Erythroblast (primary cell): ENCODE measurements around the gene ADCY3.
A peak's percentile ranks its signal among the peaks of the same experiment; 100 is the strongest.

Experiments used
- DNase-seq, 2 experiments: peaks; one replicate each; lab custom pipeline; 2025; lab: John Stamatoyannopoulos, UW
- GATA1 ChIP-seq: IDR thresholded peaks from 2 replicates; pipeline ENCODE4 v1.6.1; 2011; ENCODE audit warnings: low read depth, mild to moderate bottlenecking, control low read depth, low read length, moderate library complexity
- POLR2A ChIP-seq: IDR thresholded peaks from 2 replicates; pipeline ENCODE4 v1.6.1; 2011; ENCODE audit warnings: mild to moderate bottlenecking, low read length

Gene ADCY3

GRCh38 chr2:24827321-24828237 lies 92.5 kb downstream of the ADCY3 start:
- TF ChIP-seq GATA1 = no peak
- no peak for TF ChIP-seq POLR2A
- DNase-seq = peak; percentile 82 to 88

- peak in 1 of 2 experiments; percentile 37 for DNase-seq
- TF ChIP-seq POLR2A (no peak), GATA1 (no peak)
Measured at GRCh38 chr2:24826773-24827145, 93.3 kb downstream of the ADCY3 start.

DNA sequence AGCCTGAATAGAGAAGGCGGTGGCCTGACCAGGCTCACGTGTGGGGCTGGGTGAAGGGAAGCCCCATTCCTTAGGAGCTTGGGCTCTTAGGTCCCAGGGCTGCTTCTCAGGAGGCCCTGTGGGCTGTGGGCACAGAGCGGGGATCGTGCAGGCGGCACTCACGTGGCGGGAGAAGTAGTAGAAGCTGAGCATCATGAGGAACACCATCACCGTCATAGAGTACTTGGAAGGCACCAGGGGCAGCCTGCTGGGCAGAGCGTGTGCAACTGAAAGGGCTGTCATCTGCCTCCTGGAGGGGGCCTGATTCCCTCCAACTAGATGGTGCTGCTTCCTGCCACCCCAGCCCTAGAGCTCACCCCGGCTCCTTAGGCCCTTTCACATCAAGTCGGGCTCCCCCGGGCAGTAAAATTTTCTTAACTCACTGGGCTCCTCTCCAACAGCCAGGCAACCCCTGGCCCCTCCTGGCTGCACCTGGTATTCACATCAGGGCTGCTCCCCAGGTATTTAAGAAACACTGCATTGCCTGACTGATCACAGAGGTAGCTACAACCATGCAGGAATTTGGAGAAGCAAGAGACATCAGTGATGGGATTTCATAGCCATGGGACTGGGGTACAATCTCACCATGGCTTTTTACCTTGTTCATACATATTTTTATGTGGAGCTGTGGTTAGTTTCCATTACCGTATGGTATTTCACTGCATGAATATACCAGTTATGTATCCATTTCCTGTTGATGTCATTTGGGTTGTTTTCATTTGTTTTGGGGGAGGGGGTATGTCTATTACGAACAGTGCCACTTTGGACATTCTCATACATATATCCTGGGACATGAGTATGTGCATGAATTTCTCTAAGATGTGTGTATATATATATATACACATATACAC lies 93.9 kb downstream of the ADCY3 start:
- no peak for DNase-seq
- TF ChIP-seq POLR2A = no peak

DNA sequence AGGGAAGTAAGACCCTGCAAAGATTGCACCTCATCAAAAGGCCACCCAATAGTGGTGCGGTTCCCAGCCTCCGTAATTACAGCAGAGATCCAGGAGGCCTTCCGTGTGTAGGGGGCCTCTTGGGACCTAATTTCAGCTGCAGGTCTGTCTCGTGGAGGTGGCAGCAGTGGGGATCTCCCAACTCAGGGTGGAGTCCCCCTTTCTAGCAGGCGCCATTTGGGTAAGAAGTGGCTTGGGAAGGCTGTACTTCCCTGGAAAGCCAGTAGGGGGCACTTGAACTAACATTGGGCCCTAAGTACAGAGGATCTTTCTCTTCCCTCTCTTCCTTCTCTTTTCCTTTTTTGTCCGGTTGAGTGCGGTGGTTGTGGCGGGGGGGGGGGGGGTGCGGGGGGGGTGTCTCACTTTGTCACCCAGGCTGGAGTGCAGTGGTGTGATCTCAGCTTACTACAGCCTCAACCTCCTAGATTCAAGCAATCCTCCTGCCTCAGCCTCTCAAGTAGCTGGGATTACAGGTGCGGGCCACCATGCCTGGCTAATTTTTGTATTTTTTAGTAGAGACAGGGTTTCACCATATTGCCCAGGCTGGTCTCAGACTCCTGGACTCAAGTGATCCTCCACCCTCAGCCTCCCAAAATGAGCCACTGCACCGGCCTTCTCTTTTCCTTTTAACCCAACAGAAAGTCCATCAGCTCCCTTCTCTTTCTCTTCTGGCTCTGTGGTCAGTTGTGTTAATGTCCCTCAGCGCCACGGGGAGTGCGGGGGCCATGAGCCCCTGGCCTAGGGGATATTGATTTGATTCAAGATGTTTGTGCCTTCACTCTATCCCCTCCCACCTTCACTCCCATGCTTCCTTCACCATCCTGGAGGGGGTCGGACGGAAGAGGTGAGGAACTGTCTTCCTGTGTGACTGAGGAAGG lies 94.8 kb downstream of the ADCY3 start:
- TF ChIP-seq GATA1 (no peak), POLR2A (no peak)
- peak; percentile 52 to 67 for DNase-seq

DNA sequence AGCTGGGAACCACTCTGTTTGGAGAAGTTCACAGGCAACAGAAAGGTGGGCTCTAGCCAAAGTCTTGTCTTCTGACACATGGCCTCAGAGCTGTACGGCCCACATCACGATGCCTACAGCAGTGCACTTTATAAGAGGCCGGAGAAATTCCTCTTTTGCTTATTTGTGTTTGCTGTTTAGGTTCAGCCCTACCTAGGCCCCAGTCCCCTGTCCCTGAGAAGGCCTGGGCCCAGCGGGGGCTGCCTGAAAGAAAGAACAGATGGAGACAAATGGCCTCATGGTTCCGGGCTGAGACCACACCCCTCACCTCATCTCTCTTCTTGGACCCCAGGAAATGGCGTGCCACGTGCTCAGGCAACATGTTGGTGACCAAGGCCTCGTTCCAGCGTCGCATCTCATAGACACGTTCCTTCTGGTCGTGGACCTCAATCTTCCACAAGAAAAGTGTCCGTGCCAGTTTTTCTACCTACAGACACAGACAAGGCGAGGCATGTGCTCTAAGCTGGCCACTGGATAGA lies 95.9 kb downstream of the ADCY3 start:
- TF ChIP-seq POLR2A = no peak
- TF ChIP-seq GATA1 = no peak
- no peak for DNase-seq

DNA sequence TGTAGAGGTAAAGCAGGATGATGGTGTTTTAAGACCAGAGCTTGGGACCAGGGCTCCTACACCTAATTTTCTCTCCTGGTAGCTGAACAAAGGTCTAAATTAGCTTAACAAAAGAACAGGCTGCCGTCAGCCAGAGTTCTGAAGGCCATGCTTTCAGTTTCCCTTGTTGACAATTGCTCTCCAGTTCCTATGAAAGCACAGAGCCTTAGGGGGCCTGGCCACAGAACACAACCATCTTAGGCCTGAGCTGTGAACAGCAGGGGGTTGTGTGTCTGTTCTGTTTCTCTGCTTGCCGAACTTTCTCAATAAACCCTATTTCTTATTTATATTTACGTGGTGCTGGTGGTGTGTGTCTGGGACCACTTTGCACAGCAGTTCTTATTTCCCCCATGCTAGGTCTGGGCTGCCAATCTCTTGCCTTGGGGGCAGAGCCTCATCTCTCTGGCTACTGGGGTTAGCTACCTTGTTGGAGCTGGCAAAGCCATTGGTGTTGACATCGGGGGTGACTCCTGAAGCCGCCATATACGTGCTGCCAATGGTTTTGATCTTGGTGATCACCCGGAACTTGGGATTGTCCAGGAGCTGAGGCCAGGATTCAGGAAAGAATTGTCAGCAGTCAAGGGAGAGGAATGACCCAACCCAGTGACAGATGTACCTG lies 97.9 kb downstream of the ADCY3 start:
- no peak for TF ChIP-seq POLR2A
- TF ChIP-seq GATA1 = no peak
- no peak for DNase-seq

DNA sequence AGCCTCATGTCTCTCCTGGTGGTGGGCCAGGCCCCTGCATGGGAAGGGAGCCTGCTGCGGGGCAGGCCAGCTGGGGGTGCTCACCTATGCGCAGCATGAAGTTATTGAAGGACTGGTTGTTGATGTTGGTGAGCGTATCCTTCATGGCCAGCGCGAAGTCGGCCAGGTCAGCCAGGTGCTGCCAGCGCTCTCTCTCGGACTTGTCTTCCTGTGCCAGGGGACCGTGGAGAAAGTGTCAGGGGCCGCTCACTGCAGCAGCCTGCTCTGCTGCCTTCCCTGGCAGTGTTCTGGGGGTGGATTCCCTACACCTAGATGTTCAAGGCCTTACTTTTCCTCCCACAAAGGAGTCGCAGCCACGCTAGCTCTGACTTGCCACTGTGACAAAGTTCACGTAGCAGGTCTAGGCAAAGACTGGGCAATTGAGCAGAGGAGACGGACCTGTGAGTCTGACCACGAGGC lies 98.6 kb downstream of the ADCY3 start:
- no peak for TF ChIP-seq GATA1
- no peak for TF ChIP-seq POLR2A
- DNase-seq = no peak

GRCh38 chr2:24820598-24821432 lies 99.2 kb downstream of the ADCY3 start:
- no peak for TF ChIP-seq GATA1
- no peak for TF ChIP-seq POLR2A

GRCh38 chr2:24820175-24820513 lies 99.9 kb downstream of the ADCY3 start:
- no peak for TF ChIP-seq POLR2A
- TF ChIP-seq GATA1 = no peak
- no peak for DNase-seq

More at GRCh38 chr2:24820598-24821432, 99.2 kb downstream of the ADCY3 start:
- DNase-seq = no peak

GRCh38 chr2:24819442-24820174 lies 100.4 kb downstream of the ADCY3 start:
- no peak for DNase-seq
- TF ChIP-seq POLR2A = no peak
- no peak for TF ChIP-seq GATA1

GRCh38 chr2:24818721-24819167 lies 101.3 kb downstream of the ADCY3 start:
- TF ChIP-seq POLR2A (no peak), GATA1 (no peak)
- DNase-seq = peak; percentile 38 to 53
